Liver (tissue), 5 donors: ENCODE measurements around the gene TAAR9. TPM values are rescaled to one million over a fixed set of nuclear protein-coding genes. Genes with fewer than 3 reads are reported as not detected.

ENCODE experiments used
- polyA plus RNA-seq, 2 donors: library from polyadenylated mRNA; stranded (reverse) in 1 of 2; unstranded in 1 of 2; fragments of 200-250 nt in 1 of 2; fragments of >200 nt in 1 of 2; fragmentation: Nextera tagmentation in 1 of 2; extraction: Ambion mirVana in 1 of 2; gene quantifications; one replicate each; pipeline versions ENCODE4 v1.2.1 to v1.2.3, GENCODE V29; 2013 to 2015
- small RNA-seq: library from RNA; depleted of rRNA; stranded (forward); fragments of <200 nt; gene quantifications from one replicate; pipeline ENCODE3, GENCODE V24; 2014
- total RNA-seq, 2 donors: library from RNA; depleted of rRNA; stranded (reverse); fragments of >200 nt; gene quantifications; one replicate each; pipeline ENCODE4 v1.2.3, GENCODE V29; 2014
- donor health status: healthy.
- donor health status: healthy.
- donor health status: healthy.

The TAAR9 gene
- total and polyA plus RNA-seq, 4 donors: not detected

Small RNA genes within 50 kb of the gene (small RNA-seq; reads per million reads assigned to genes)
- not detected for gene TAAR7P

Other genes with a start within 250 kb of the TAAR9 start
- under 1 TPM; 0.23 to 0.25 TPM for gene MOXD1, start 136.8 kb upstream of the TAAR9 start, total RNA-seq
- under 1 TPM; 0.14 to 0.48 TPM for gene MOXD1, start 136.8 kb upstream of the TAAR9 start, polyA plus RNA-seq
- 10 to 100 TPM; 16.2 to 20.0 TPM for gene STX7, start 25.2 kb upstream of the TAAR9 start, total RNA-seq
- gene STX7, start 25.2 kb upstream of the TAAR9 start, polyA plus RNA-seq: 10 to 100 TPM in 1 of 2 donors, 1 to 10 TPM in 1; 7.5 to 12.3 TPM
- not detected for gene TAAR8, start 14.4 kb downstream of the TAAR9 start, total RNA-seq
- not detected for gene TAAR8, start 14.4 kb downstream of the TAAR9 start, polyA plus RNA-seq
- gene TAAR6, start 32.0 kb downstream of the TAAR9 start, total RNA-seq: not detected
- gene TAAR6, start 32.0 kb downstream of the TAAR9 start, polyA plus RNA-seq: not detected
- gene TAAR5, start 51.5 kb downstream of the TAAR9 start, total RNA-seq: not detected
- not detected for gene TAAR5, start 51.5 kb downstream of the TAAR9 start, polyA plus RNA-seq
- not detected for gene TAAR2, start 86.0 kb downstream of the TAAR9 start, total RNA-seq
- gene TAAR2, start 86.0 kb downstream of the TAAR9 start, polyA plus RNA-seq: not detected
- gene TAAR1, start 120.9 kb downstream of the TAAR9 start, total RNA-seq: not detected
- not detected for gene TAAR1, start 120.9 kb downstream of the TAAR9 start, polyA plus RNA-seq
- gene VNN1, start 175.8 kb downstream of the TAAR9 start, total RNA-seq: 100 to 1,000 TPM in 1 of 2 donors, 1 to 10 TPM in 1; 2.7 to 132 TPM
- 10 to 100 TPM; 54.9 to 62.6 TPM for gene VNN1, start 175.8 kb downstream of the TAAR9 start, polyA plus RNA-seq
- gene VNN2, start 219.6 kb downstream of the TAAR9 start, total RNA-seq: 10 to 100 TPM; 17.6 to 22.0 TPM
- 1 to 10 TPM; 1.6 to 4.6 TPM for gene VNN2, start 219.6 kb downstream of the TAAR9 start, polyA plus RNA-seq